Measurements from ENCODE around the gene NAPG. TPM values are rescaled to one million over a fixed set of nuclear protein-coding genes. Genes with fewer than 3 reads are reported as not detected.
A peak's percentile ranks its signal among the peaks of the same experiment; 100 is the strongest.
"Not testable (repeated sequence)": the region's sequence is repeated elsewhere in the genome, so short reads cannot be mapped to it uniquely, and the experiment has no call there.

Gene NAPG
- total RNA-seq, 2 donors from 2014 or later, result 36.5 to 37.9 TPM

GRCh38 chr18:10539124-10539523 is 13.3 kb downstream of the NAPG start:
- H3K27ac Mint-ChIP-seq; DNase-seq; ATAC-seq (replicated peaks in 1 of 2); H3K27me3 Mint-ChIP-seq (ENCODE audit: low read depth); H3K9me3 Mint-ChIP-seq; H3K4me3 Mint-ChIP-seq: not testable (repeated sequence)
- peaks cover 9 to 29% of the 10 kb centered on the region in 2 donors for H3K36me3 Mint-ChIP-seq (ENCODE audit: insufficient read depth in 2 of 2)
- H3K4me1 Mint-ChIP-seq (ENCODE audit: low read depth), result peaks cover 26% of the 10 kb centered on the region

DNA sequence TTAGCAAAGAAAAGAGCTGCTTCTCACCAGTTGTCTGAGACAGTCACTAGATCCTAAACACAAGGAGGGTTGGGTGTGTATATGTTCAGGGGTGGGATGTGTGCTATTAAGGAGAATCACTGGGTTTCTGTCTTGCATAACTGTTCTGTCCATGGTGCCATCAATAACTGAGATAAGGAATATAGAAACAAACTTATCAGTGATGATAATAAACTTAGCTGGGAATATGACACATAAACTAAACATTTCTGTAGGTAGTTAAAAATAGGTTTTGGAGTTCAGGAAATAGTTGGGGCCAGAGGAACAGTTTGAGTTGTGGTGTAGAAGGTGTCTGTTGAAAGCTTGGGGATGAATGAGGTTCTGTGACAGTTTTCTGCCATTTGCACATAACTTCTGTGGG is 17.4 kb downstream of the NAPG start:
- H3K27ac Mint-ChIP-seq, result peak overlapping the region; percentile 13
- H3K36me3 Mint-ChIP-seq (ENCODE audit: insufficient read depth in 2 of 2), result peaks cover 7 to 24% of the 10 kb centered on the region in 2 donors
- ATAC-seq (replicated peaks in 1 of 2) (no peak), DNase-seq (no peak)
- H3K4me3 Mint-ChIP-seq, result no peak overlapping the region
- no peaks in the 10 kb centered on the region for H3K9me3 Mint-ChIP-seq
- peaks cover 5% of the 10 kb centered on the region for H3K4me1 Mint-ChIP-seq (ENCODE audit: low read depth)
- H3K27me3 Mint-ChIP-seq (ENCODE audit: low read depth), result no peaks in the 10 kb centered on the region

GRCh38 chr18:10544093-10544748 is 18.4 kb downstream of the NAPG start:
- DNase-seq, result no peak
- ATAC-seq (replicated peaks in 1 of 2), result no peak
- H3K36me3 Mint-ChIP-seq (ENCODE audit: insufficient read depth in 2 of 2), result peaks cover 8 to 21% of the 10 kb centered on the region in 2 donors
- peak overlapping the region; percentile 15 for H3K27ac Mint-ChIP-seq
- no peaks in the 10 kb centered on the region for H3K4me1 Mint-ChIP-seq (ENCODE audit: low read depth)
- H3K9me3 Mint-ChIP-seq, result no peaks in the 10 kb centered on the region
- no peak overlapping the region for H3K4me3 Mint-ChIP-seq
- no peaks in the 10 kb centered on the region for H3K27me3 Mint-ChIP-seq (ENCODE audit: low read depth)

GRCh38 chr18:10546557-10547300 is 20.9 kb downstream of the NAPG start:
- H3K27me3 Mint-ChIP-seq (ENCODE audit: low read depth), result no peaks in the 10 kb centered on the region
- DNase-seq, result no peak
- H3K36me3 Mint-ChIP-seq (ENCODE audit: insufficient read depth in 2 of 2), result peaks cover 11 to 28% of the 10 kb centered on the region in 2 donors
- no peak overlapping the region for H3K4me3 Mint-ChIP-seq
- no peak overlapping the region for H3K27ac Mint-ChIP-seq
- H3K4me1 Mint-ChIP-seq (ENCODE audit: low read depth), result no peaks in the 10 kb centered on the region
- H3K9me3 Mint-ChIP-seq, result no peaks in the 10 kb centered on the region
- no peak for ATAC-seq (replicated peaks in 1 of 2)

DNA sequence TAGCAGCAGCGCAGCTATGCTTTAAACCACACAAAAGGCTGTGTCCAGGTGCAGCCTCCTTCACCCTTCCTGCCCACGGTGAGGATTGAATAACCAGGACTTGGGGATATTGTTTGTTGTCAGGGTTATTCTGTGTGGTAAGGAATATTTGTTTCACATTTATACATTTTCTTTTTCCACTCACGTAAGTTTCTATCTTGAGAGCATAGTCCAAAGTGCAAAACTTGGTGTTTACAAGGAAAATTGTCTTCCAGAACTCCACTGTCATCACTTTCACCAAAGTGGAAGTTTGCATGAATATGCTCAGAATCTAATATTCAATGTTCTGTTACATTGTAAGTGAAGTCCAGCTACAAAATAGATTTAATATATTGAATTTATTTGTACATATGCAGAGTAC is 26.4 kb downstream of the NAPG start:
- Mint-ChIP-seq H3K27me3 (ENCODE audit: low read depth) (no peaks in the 10 kb centered on the region), H3K27ac (no peak overlapping the region), H3K9me3 (no peaks in the 10 kb centered on the region), H3K4me1 (ENCODE audit: low read depth) (no peaks in the 10 kb centered on the region), H3K4me3 (no peak overlapping the region), H3K36me3 (ENCODE audit: insufficient read depth in 2 of 2) (peaks cover 13 to 17% of the 10 kb centered on the region in 2 donors)
- DNase-seq (no peak), ATAC-seq (replicated peaks in 1 of 2) (no peak)

DNA sequence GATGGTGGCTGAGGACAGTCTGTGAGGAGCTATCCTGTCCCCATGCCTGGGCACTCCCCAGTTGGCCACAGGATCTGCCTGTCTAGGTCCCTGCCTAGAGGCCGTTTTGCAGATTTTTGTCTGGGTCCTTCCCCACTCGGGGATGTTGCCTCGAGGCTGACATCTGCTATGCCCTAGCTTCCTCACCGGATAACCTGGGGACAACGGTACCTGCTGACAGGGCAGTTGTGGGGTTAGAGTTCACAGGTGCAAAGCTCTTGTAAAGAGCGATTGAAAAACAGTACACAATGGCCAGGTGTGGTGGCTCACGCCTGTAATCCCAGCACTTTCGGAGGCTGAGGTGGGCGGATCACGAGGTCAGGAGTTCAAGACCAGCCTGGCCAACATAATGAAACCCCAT is 30.4 kb downstream of the NAPG start:
- DNase-seq; H3K9me3 Mint-ChIP-seq; ATAC-seq (replicated peaks in 1 of 2); H3K4me3 Mint-ChIP-seq; H3K36me3 Mint-ChIP-seq (ENCODE audit: insufficient read depth in 2 of 2); H3K27ac Mint-ChIP-seq; H3K27me3 Mint-ChIP-seq (ENCODE audit: low read depth); H3K4me1 Mint-ChIP-seq (ENCODE audit: low read depth): not testable (repeated sequence)

GRCh38 chr18:10557085-10557677 is 31.4 kb downstream of the NAPG start:
- Mint-ChIP-seq H3K9me3 (no peaks in the 10 kb centered on the region), H3K36me3 (ENCODE audit: insufficient read depth in 2 of 2) (peaks cover 3% of the 10 kb centered on the region in 2 donors), H3K4me1 (ENCODE audit: low read depth) (no peaks in the 10 kb centered on the region), H3K27ac (no peak overlapping the region), H3K27me3 (ENCODE audit: low read depth) (no peaks in the 10 kb centered on the region), H3K4me3 (no peak overlapping the region)
- ATAC-seq (replicated peaks in 1 of 2) (no peak), DNase-seq (no peak)

DNA sequence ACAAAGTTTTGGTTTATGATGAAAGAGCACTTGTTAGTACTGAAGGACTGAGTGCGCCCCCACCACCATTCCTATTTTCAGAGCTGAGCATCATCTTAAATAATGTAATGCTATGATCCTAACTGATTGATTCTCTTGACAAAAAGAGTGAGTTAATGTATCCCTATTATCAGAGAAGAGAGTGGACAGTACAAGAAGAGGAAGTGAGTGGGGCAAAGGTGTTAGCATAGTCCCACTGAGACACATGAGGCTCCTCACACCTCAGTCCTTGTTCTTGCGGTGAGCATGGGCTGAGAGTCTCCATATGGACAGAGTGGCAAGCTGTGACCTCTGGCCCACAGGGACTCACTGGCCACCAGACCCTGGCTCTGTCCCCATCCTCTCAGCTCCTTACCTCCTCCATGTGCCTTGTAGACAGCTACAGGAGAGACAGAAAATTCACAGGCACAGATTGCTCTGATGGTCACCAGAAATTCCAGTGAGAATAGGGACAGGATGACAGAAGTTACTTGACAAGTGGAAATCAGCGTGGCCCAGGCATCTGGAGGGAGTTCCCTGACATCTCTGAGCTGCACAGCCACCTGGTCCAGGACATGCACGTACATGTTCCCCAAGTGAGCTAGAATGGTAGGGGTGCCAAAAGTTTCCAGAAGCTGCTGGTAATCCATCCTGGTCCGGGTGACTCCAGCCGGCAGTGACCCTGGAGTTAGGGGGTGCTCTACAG is 32.6 kb downstream of the NAPG start:
- H3K4me3 Mint-ChIP-seq, result no peak overlapping the region

DNA sequence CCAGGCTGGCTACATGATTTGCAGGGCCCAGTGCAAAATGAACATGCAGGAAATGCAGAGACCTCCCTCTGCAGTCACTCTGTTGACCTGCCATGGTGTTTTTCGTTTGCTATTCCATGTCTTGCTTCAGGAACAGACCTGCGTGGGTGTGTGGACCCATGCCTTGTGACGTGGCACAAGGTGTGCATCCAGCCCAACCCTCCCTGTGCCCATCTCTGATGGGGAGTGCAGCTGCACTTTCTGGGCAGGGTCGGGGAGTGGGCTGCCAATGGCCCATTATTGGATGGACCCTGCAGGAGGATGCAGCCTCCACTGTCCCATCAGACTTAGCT is 33.1 kb downstream of the NAPG start:
- Mint-ChIP-seq H3K4me3 (no peak overlapping the region), H3K27me3 (ENCODE audit: low read depth) (no peaks in the 10 kb centered on the region), H3K4me1 (ENCODE audit: low read depth) (no peaks in the 10 kb centered on the region), H3K27ac (no peak overlapping the region), H3K9me3 (no peaks in the 10 kb centered on the region), H3K36me3 (ENCODE audit: insufficient read depth in 2 of 2) (peaks cover 3% of the 10 kb centered on the region in 2 donors)
- no peak for ATAC-seq (replicated peaks in 1 of 2)
- DNase-seq, result no peak

More for the DNA sequence above, 32.6 kb downstream of the NAPG start:
- Mint-ChIP-seq H3K27ac (no peak overlapping the region), H3K27me3 (ENCODE audit: low read depth) (no peaks in the 10 kb centered on the region), H3K36me3 (ENCODE audit: insufficient read depth in 2 of 2) (peaks cover 3% of the 10 kb centered on the region in 2 donors), H3K4me1 (ENCODE audit: low read depth) (no peaks in the 10 kb centered on the region), H3K9me3 (no peaks in the 10 kb centered on the region)
- ATAC-seq (replicated peaks in 1 of 2), result no peak
- DNase-seq, result no peak

DNA sequence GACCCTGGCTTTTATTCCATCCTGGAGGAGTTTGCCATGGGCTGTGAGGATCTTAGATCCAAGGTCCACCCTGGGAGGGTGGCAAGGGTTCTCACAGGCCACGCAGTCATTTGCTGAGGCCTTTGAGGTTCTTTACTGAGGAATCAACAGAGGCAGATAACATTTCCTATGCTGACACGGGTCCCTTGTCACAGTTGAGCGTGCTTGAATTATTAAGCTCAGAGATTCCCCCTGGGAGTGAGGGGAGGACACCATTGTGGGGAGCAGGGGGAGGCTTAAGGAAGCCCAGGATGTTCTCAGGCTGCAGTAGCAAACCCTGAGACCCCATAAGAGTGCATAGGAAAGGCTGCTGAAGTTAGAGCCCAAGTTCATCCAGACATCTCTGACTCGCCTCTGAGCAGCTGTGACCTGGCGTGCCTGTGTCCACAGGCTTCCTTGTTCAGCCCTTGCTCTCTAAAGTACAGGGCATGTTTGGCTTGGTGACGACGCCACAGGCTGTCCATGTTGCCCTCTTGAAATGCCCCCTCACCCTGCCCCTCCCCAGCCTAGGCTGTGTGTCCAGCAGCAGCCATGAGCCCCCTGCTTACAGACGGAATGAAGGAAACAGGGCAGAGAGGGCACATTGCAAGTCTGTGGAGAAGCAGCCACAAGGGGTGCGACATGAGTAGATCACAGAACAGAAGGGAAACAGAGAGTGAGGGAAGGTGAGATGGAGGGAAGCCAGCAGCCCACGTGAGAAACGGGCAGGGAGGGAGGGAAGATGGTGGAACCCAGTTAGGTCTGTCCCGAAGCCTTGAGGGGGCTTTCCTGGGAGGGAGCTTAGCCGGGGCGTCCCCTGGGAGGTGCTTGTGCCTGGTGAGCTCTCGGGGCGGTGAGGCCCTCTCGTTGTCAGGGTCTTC is 34.0 kb downstream of the NAPG start:
- peak; percentile 51 to 58 for ATAC-seq (replicated peaks in 1 of 2)
- H3K27ac Mint-ChIP-seq, result no peak overlapping the region
- peaks cover 3% of the 10 kb centered on the region in 2 donors for H3K36me3 Mint-ChIP-seq (ENCODE audit: insufficient read depth in 2 of 2)
- H3K4me3 Mint-ChIP-seq, result peak overlapping the region; percentile 8 to 53
- no peaks in the 10 kb centered on the region for H3K4me1 Mint-ChIP-seq (ENCODE audit: low read depth)
- H3K27me3 Mint-ChIP-seq (ENCODE audit: low read depth), result no peaks in the 10 kb centered on the region
- H3K9me3 Mint-ChIP-seq, result no peaks in the 10 kb centered on the region
- DNase-seq, result no peak

DNA sequence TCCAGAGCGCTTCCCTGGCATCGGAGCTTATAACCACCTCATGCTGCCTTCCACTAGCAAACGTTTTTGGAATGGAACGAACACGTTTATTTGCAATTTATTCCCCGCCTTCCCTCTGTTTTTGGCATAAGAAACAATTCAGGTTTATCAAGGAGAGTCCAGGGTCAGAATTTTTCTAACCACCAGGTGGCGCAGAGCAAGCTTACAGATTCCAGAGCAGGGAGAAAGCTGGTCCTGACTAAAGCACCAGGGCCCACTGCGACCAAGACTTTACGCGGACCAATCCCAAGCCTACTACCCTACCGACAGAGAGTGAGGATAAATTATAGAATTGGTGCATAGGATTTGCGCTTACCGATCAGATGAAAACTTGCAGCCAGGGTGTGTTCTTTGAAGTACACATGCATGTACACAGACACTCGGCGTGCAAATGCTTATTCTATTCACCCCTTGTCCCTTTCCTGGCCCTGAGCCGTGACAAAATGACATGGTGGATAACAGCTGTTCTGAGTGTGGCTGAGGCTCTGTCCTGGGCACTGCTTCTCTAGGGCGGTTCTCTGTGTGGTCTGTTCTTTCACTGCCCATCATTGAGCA is 34.7 kb downstream of the NAPG start:
- H3K27ac Mint-ChIP-seq, result no peak overlapping the region
- DNase-seq (peak; percentile 59 to 67), ATAC-seq (replicated peaks in 1 of 2) (peak; percentile 60 to 63)

GRCh38 chr18:10562773-10563160 is 36.9 kb downstream of the NAPG start:
- Mint-ChIP-seq H3K4me1 (ENCODE audit: low read depth) (no peaks in the 10 kb centered on the region), H3K27ac (no peak overlapping the region), H3K4me3 (no peak overlapping the region), H3K27me3 (ENCODE audit: low read depth) (no peaks in the 10 kb centered on the region), H3K9me3 (no peaks in the 10 kb centered on the region), H3K36me3 (ENCODE audit: insufficient read depth in 2 of 2) (peaks cover 0 to 3% of the 10 kb centered on the region in 2 donors)
- no peak for DNase-seq
- ATAC-seq (replicated peaks in 1 of 2), result no peak

More for the DNA sequence above, 34.7 kb downstream of the NAPG start:
- Mint-ChIP-seq H3K4me3 (no peak overlapping the region), H3K4me1 (ENCODE audit: low read depth) (no peaks in the 10 kb centered on the region), H3K36me3 (ENCODE audit: insufficient read depth in 2 of 2) (peaks cover 3% of the 10 kb centered on the region in 2 donors), H3K9me3 (no peaks in the 10 kb centered on the region), H3K27me3 (ENCODE audit: low read depth) (no peaks in the 10 kb centered on the region)
